Parathyroid adenoma (tissue), 2 donors: ENCODE results near the gene ATP6AP2.

Source experiments
- H2AFZ ChIP-seq: fragments of 300-600 bp; sonication (generic); one replicate; pipeline ENCODE4 v1.7.0; 2017; ENCODE audit warnings: antibody characterized with exemption, mild to moderate bottlenecking
- H3K27ac ChIP-seq: fragments of 300-600 bp; sonication (generic); one replicate; pipeline ENCODE4 v1.7.0; 2017
- H3K27me3 ChIP-seq: fragments of 300-600 bp; sonication (generic); one replicate; pipeline ENCODE4 v1.7.0; 2017; ENCODE audit warnings: low read length; ENCODE audit not compliant: control insufficient read depth, insufficient read depth
- H3K36me3 ChIP-seq: fragments of 300-600 bp; sonication (generic); one replicate; pipeline ENCODE4 v1.7.0; 2017; ENCODE audit warnings: low read length; ENCODE audit not compliant: control insufficient read depth, insufficient read depth
- H3K4me1 ChIP-seq: fragments of 300-600 bp; sonication (generic); one replicate; pipeline ENCODE4 v1.7.0; 2017; ENCODE audit warnings: control low read depth
- H3K4me2 ChIP-seq: fragments of 300-600 bp; sonication (generic); one replicate; pipeline ENCODE4 v1.7.0; 2017; ENCODE audit warnings: low read length
- H3K4me3 ChIP-seq: fragments of 300-600 bp; sonication (generic); one replicate; pipeline ENCODE4 v1.7.0; 2017; ENCODE audit warnings: low read depth, low read length
- H3K79me2 ChIP-seq: fragments of 300-600 bp; sonication (generic); one replicate; pipeline ENCODE4 v1.7.0; 2017; ENCODE audit warnings: control low read depth
- H3K9ac ChIP-seq: fragments of 300-600 bp; sonication (generic); one replicate; pipeline ENCODE4 v1.7.0; 2017; ENCODE audit warnings: mild to moderate bottlenecking
- H3K9me3 ChIP-seq: fragments of 300-600 bp; sonication (generic); one replicate; pipeline ENCODE4 v1.7.0; 2017; ENCODE audit warnings: low read length; ENCODE audit not compliant: control insufficient read depth
- CTCF ChIP-seq: fragments of 300-600 bp; sonication (generic); IDR thresholded peaks from one replicate; pipeline ENCODE4 v1.7.0; 2017; ENCODE audit warnings: antibody characterized with exemption, mild to moderate bottlenecking
- donor health status: primary hyperparathyroidism.

ATP6AP2 gene

GRCh38 chrX:40544343-40545266, 36.2 kb upstream of the ATP6AP2 start:
- H3K79me2 ChIP-seq: no peaks in the 10 kb centered on the region
- no peaks in the 10 kb centered on the region for H3K9me3 ChIP-seq
- H2AFZ ChIP-seq: peak overlapping the region; percentile 73
- peak overlapping the region; percentile 62 for H3K27ac ChIP-seq
- peak overlapping the region; percentile 39 for H3K4me2 ChIP-seq
- H3K9ac ChIP-seq: no peak overlapping the region
- no peaks in the 10 kb centered on the region for H3K36me3 ChIP-seq
- H3K4me3 ChIP-seq: peak overlapping the region; percentile 31
- peaks cover 16% of the 10 kb centered on the region for H3K4me1 ChIP-seq
- H3K27me3 ChIP-seq: no peaks in the 10 kb centered on the region
- TF ChIP-seq CTCF: no peak

- H3K4me1 ChIP-seq: peaks cover 16% of the 10 kb centered on the region
- no peaks in the 10 kb centered on the region for H3K9me3 ChIP-seq
- no peak overlapping the region for H3K4me3 ChIP-seq
- no peak overlapping the region for H3K4me2 ChIP-seq
- H3K9ac ChIP-seq: no peak overlapping the region
- H3K79me2 ChIP-seq: no peaks in the 10 kb centered on the region
- H2AFZ ChIP-seq: no peak overlapping the region
- no peaks in the 10 kb centered on the region for H3K36me3 ChIP-seq
- H3K27ac ChIP-seq: peak overlapping the region; percentile 49
- TF ChIP-seq CTCF: no peak
- H3K27me3 ChIP-seq: no peaks in the 10 kb centered on the region
Observed at GRCh38 chrX:40546870-40547269, 33.9 kb upstream of the ATP6AP2 start.

- H3K4me2 ChIP-seq: no peak overlapping the region
- no peaks in the 10 kb centered on the region for H3K27me3 ChIP-seq
- peak overlapping the region; percentile 28 for H2AFZ ChIP-seq
- H3K79me2 ChIP-seq: no peaks in the 10 kb centered on the region
- no peak overlapping the region for H3K9ac ChIP-seq
- H3K4me3 ChIP-seq: no peak overlapping the region
- no peak for TF ChIP-seq CTCF
- H3K27ac ChIP-seq: peak overlapping the region; percentile 71
- H3K4me1 ChIP-seq: peaks cover 8% of the 10 kb centered on the region
- H3K36me3 ChIP-seq: no peaks in the 10 kb centered on the region
- H3K9me3 ChIP-seq: no peaks in the 10 kb centered on the region
Observed at GRCh38 chrX:40550066-40550465, 30.7 kb upstream of the ATP6AP2 start.

- Histone ChIP-seq H3K27ac (no peak overlapping the region), H3K79me2 (no peaks in the 10 kb centered on the region), H3K4me2 (peak overlapping the region; percentile 8), H3K36me3 (no peaks in the 10 kb centered on the region), H2AFZ (peak overlapping the region; percentile 50), H3K9me3 (no peaks in the 10 kb centered on the region), H3K4me1 (peaks cover 3% of the 10 kb centered on the region), H3K4me3 (no peak overlapping the region), H3K9ac (no peak overlapping the region), H3K27me3 (no peaks in the 10 kb centered on the region)
- TF ChIP-seq CTCF: peak; percentile 30
Observed at GRCh38 chrX:40552768-40553167, 28.0 kb upstream of the ATP6AP2 start.
